ENCODE results near the gene FAM3B. TPM values are rescaled to one million over a fixed set of nuclear protein-coding genes. Genes with fewer than 3 reads are reported as not detected.

The FAM3B gene
- total and polyA plus RNA-seq, 12 donors, result 0.04 to 0.42 (median 0.30) TPM; not detected in 6

DNA sequence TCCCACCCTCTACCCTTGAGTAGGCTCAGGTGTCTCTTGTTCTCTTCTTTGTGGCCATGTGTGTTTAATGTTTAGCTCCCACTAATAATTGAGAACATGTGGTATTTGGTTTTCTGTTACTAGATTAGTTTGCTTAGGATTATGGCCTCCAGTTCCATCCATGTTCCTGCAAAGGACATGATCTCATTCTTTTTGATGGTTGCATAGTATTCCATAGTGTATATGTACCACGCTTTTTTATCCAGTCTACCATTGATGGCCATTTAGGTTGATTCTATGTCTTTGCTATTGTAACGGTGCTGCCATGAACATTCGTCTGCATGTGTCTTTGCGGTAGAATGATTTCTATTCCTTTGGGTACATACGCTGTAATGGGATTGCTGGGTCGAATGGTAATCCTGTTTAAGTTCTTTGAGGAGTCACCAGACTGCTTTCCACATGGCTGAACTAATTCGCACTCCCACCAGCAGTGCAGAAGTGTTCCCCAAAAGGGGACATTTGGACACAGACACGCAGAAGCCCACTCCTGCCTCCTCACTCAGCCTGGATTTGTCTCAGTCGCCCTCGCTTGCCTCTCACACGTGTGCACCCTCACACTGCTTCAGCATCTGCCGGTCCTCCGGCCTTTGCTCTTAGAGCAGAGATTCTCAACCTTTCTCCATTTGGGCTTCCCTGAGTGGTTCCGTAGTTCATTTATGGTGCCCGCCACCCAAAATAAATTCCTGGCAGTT is 48.9 kb downstream of the FAM3B start:
- TF ChIP-seq, protein P1, sequence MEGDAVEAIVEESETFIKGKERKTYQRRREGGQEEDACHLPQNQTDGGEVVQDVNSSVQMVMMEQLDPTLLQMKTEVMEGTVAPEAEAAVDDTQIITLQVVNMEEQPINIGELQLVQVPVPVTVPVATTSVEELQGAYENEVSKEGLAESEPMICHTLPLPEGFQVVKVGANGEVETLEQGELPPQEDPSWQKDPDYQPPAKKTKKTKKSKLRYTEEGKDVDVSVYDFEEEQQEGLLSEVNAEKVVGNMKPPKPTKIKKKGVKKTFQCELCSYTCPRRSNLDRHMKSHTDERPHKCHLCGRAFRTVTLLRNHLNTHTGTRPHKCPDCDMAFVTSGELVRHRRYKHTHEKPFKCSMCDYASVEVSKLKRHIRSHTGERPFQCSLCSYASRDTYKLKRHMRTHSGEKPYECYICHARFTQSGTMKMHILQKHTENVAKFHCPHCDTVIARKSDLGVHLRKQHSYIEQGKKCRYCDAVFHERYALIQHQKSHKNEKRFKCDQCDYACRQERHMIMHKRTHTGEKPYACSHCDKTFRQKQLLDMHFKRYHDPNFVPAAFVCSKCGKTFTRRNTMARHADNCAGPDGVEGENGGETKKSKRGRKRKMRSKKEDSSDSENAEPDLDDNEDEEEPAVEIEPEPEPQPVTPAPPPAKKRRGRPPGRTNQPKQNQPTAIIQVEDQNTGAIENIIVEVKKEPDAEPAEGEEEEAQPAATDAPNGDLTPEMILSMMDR (IDR thresholded peaks at IDR 0.05), result no peak
- Histone ChIP-seq H3K36me3 (peaks cover 0 to 45% (median 0%) of the 10 kb centered on the region in 9 donors), H3K27me3 (peaks cover 0 to 3% (median 0%) of the 10 kb centered on the region in 7 donors), H3K27ac (peak overlapping the region in 2 of 10 donors; percentile 2 to 89), H3K9me3 (no peaks in the 10 kb centered on the region), H3K4me3 (no peak overlapping the region), H3K4me1 (peaks cover 7 to 77% (median 43%) of the 10 kb centered on the region in 9 donors)
- ATAC-seq (no peak), DNase-seq (no peak)
- 98% methylated on average over 15 of the region's 15 CpGs for WGBS, 2 donors
- intact Hi-C loops (cut with DNase I), result loop anchor here in 4 of 10 donors (5.0 to 10.0 kb wide), 2 partner anchors 59 to 62 kb away; partner anchors contain the start of gene MX1 (in 4 of the 4)

GRCh38 chr21:41366522-41367151 is 50.0 kb downstream of the FAM3B start:
- intact Hi-C loops (cut with DNase I), result loop anchor here in 4 of 10 donors (5.0 to 10.0 kb wide), 2 partner anchors 58 to 61 kb away; partner anchors contain the start of gene MX1 (in 4 of the 4)
- WGBS, 2 donors, result 79 to 80% methylated on average over 12 of the region's 12 CpGs
- no peak overlapping the region for H3K4me3 ChIP-seq
- peak overlapping the region in 3 of 10 donors; percentile 2 to 89 (median 4) for H3K27ac ChIP-seq
- ATAC-seq, result peak in 1 of 8 donors; percentile 25
- TF ChIP-seq, protein P1 (IDR thresholded peaks at IDR 0.05), result no peak
- no peak for DNase-seq
- H3K4me1 ChIP-seq, result peaks cover 7 to 79% (median 46%) of the 10 kb centered on the region in 9 donors
- H3K27me3 ChIP-seq, result peaks cover 0 to 3% (median 0%) of the 10 kb centered on the region in 7 donors
- H3K36me3 ChIP-seq, result peaks cover 0 to 45% (median 0%) of the 10 kb centered on the region in 9 donors
- H3K9me3 ChIP-seq, result no peaks in the 10 kb centered on the region

GRCh38 chr21:41367301-41367944 is 50.8 kb downstream of the FAM3B start:
- Histone ChIP-seq H3K27me3 (peaks cover 0 to 3% (median 0%) of the 10 kb centered on the region in 7 donors), H3K4me3 (no peak overlapping the region), H3K4me1 (peaks cover 7 to 79% (median 41%) of the 10 kb centered on the region in 9 donors), H3K36me3 (peaks cover 0 to 45% (median 0%) of the 10 kb centered on the region in 9 donors), H3K9me3 (no peaks in the 10 kb centered on the region), H3K27ac (peak overlapping the region in 3 of 10 donors; percentile 4 to 89 (median 80))
- TF ChIP-seq, protein P1 (IDR thresholded peaks at IDR 0.05), result no peak
- 65 to 71% methylated on average over 9 of the region's 9 CpGs for WGBS, 2 donors
- intact Hi-C loops (cut with DNase I), result loop anchor here in 4 of 10 donors (5.0 to 10.0 kb wide), 2 partner anchors 57 to 60 kb away; partner anchors contain the start of gene MX1 (in 4 of the 4)
- peak in 1 of 8 donors; percentile 16 for ATAC-seq
- no peak for DNase-seq

All from heart right ventricle (tissue), 16 donors.